Astrocyte (in vitro differentiated cells and primary cell): ENCODE measurements around the gene IMMP2L. TPM values are rescaled to one million over a fixed set of nuclear protein-coding genes. Genes with fewer than 3 reads are reported as not detected.

Experiments used
- DNase-seq: peaks from one replicate; pipeline ENCODE4 v3.0.0-alpha.2; 2010; ENCODE audit warnings: low read depth
- FAIRE-seq: peaks from 2 replicates; lab custom pipeline; 2011; peaks lifted over from hg19 to GRCh38; lab: Jason Lieb, UNC
- H2AFZ ChIP-seq: 2 replicates; pipeline ENCODE4 v1.6.0; 2012; ENCODE audit warnings: low read depth, low read length, inconsistent platforms
- H3K27ac ChIP-seq: 2 replicates; pipeline ENCODE4 v1.5.1; 2011; ENCODE audit warnings: low read depth, low read length, inconsistent platforms
- H3K27me3 ChIP-seq: 2 replicates; pipeline ENCODE4 v1.6.0; 2011; ENCODE audit warnings: low read length, inconsistent platforms; ENCODE audit not compliant: insufficient read depth
- H3K36me3 ChIP-seq: 2 replicates; pipeline ENCODE4 v1.5.1; 2011; ENCODE audit warnings: low read length, inconsistent platforms; ENCODE audit not compliant: insufficient read depth
- H3K4me1 ChIP-seq: 2 replicates; pipeline ENCODE4 v1.5.1; 2011; ENCODE audit warnings: low read length, inconsistent platforms; ENCODE audit not compliant: insufficient read depth
- H3K4me2 ChIP-seq: 2 replicates; pipeline ENCODE4 v1.6.0; 2012; ENCODE audit warnings: low read length, inconsistent platforms
- H3K4me3 ChIP-seq: 2 replicates; pipeline ENCODE4 v1.5.1; 2011; ENCODE audit warnings: low read depth, mild to moderate bottlenecking, low read length, inconsistent platforms; ENCODE audit not compliant: insufficient read depth
- H3K79me2 ChIP-seq: 2 replicates; pipeline ENCODE4 v1.6.0; 2012; ENCODE audit warnings: mild to moderate bottlenecking, low read length, inconsistent platforms; ENCODE audit not compliant: insufficient read depth
- H3K9ac ChIP-seq: 2 replicates; pipeline ENCODE4 v1.6.0; 2012; ENCODE audit warnings: mild to moderate bottlenecking, low read length, inconsistent platforms
- H3K9me3 ChIP-seq: 2 replicates; pipeline ENCODE4 v1.5.1; 2012; ENCODE audit warnings: low read depth, mild to moderate bottlenecking, low read length, inconsistent platforms; ENCODE audit not compliant: insufficient read depth
- H4K20me1 ChIP-seq: 2 replicates; pipeline ENCODE4 v1.6.0; 2012; ENCODE audit warnings: low read length, inconsistent platforms; ENCODE audit not compliant: insufficient read depth
- H3K27ac Mint-ChIP-seq: one replicate; pipeline ENCODE4 v1.8.0; 2021; ENCODE audit warnings: mild to moderate bottlenecking, mixed read lengths; ENCODE audit not compliant: unreplicated experiment
- H3K27me3 Mint-ChIP-seq: one replicate; pipeline ENCODE4 v1.8.0; 2021; ENCODE audit warnings: low read depth, mixed read lengths; ENCODE audit not compliant: unreplicated experiment
- H3K36me3 Mint-ChIP-seq: one replicate; pipeline ENCODE4 v1.8.0; 2021; ENCODE audit warnings: low read depth, mixed read lengths; ENCODE audit not compliant: unreplicated experiment
- H3K4me1 Mint-ChIP-seq: one replicate; pipeline ENCODE4 v1.8.0; 2021; ENCODE audit warnings: low read depth, mixed read lengths; ENCODE audit not compliant: unreplicated experiment
- H3K4me3 Mint-ChIP-seq: one replicate; pipeline ENCODE4 v1.8.0; 2021; ENCODE audit warnings: mild to moderate bottlenecking, moderate library complexity, mixed read lengths; ENCODE audit not compliant: unreplicated experiment
- H3K9me3 Mint-ChIP-seq: one replicate; pipeline ENCODE4 v1.8.0; 2021; ENCODE audit warnings: mild to moderate bottlenecking, mixed read lengths; ENCODE audit not compliant: unreplicated experiment
- EZH2 ChIP-seq: IDR thresholded peaks from 2 replicates; pipeline ENCODE4 v1.6.1; 2012; ENCODE audit warnings: mild to moderate bottlenecking, low read length, inconsistent platforms; ENCODE audit not compliant: insufficient read depth
- total RNA-seq: library from RNA; stranded (reverse); gene quantifications from 2 replicates; pipeline ENCODE4 v1.2.1, GENCODE V29; 2021
- TF ChIP-seq, protein P1 (sequence below): IDR thresholded peaks from 2 replicates; pipeline ENCODE4 v1.5.1; 2011; ENCODE audit warnings: low read depth, mild to moderate bottlenecking, inconsistent platforms, low read length, moderate library complexity; ENCODE audit not compliant: insufficient read depth

IMMP2L gene
- total RNA-seq, 1 donor from 2014 or later = 13.8 TPM

DNA sequence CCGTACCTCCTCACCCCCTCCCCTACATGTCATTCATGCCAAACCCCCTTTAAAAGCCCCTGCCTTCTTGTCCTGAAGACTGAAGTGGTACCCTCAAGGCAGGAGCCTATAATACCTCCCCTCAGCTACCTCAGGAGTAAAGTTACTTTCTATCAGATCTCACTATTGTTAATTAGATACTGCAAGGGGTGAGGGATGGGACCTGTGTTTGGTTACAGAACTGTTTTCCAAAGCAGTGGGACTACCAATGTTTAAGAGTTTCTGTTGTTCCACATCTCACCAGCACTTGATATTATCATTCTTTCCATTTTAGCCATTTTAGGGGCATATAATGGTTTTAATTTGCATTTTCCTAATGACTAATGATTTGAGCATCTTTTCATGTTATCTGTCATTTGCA is 668.2 kb downstream of the IMMP2L start:
- Mint-ChIP-seq H3K27ac (no peak overlapping the region), H3K4me3 (no peak overlapping the region), H3K36me3 (no peaks in the 10 kb centered on the region), H3K4me1 (no peaks in the 10 kb centered on the region), H3K27me3 (no peaks in the 10 kb centered on the region), H3K9me3 (peaks cover 1% of the 10 kb centered on the region)
- Histone ChIP-seq H4K20me1 (no peaks in the 10 kb centered on the region), H3K27me3 (no peaks in the 10 kb centered on the region), H3K9me3 (no peaks in the 10 kb centered on the region), H3K9ac (no peak overlapping the region), H3K36me3 (no peaks in the 10 kb centered on the region), H3K79me2 (no peaks in the 10 kb centered on the region), H3K27ac (no peak overlapping the region), H2AFZ (no peak overlapping the region), H3K4me3 (no peak overlapping the region), H3K4me1 (no peaks in the 10 kb centered on the region), H3K4me2 (no peak overlapping the region)
- DNase-seq = no peak
- TF ChIP-seq EZH2 = no peak
- TF ChIP-seq, protein P1, sequence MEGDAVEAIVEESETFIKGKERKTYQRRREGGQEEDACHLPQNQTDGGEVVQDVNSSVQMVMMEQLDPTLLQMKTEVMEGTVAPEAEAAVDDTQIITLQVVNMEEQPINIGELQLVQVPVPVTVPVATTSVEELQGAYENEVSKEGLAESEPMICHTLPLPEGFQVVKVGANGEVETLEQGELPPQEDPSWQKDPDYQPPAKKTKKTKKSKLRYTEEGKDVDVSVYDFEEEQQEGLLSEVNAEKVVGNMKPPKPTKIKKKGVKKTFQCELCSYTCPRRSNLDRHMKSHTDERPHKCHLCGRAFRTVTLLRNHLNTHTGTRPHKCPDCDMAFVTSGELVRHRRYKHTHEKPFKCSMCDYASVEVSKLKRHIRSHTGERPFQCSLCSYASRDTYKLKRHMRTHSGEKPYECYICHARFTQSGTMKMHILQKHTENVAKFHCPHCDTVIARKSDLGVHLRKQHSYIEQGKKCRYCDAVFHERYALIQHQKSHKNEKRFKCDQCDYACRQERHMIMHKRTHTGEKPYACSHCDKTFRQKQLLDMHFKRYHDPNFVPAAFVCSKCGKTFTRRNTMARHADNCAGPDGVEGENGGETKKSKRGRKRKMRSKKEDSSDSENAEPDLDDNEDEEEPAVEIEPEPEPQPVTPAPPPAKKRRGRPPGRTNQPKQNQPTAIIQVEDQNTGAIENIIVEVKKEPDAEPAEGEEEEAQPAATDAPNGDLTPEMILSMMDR = no peak
- FAIRE-seq = no peak

DNA sequence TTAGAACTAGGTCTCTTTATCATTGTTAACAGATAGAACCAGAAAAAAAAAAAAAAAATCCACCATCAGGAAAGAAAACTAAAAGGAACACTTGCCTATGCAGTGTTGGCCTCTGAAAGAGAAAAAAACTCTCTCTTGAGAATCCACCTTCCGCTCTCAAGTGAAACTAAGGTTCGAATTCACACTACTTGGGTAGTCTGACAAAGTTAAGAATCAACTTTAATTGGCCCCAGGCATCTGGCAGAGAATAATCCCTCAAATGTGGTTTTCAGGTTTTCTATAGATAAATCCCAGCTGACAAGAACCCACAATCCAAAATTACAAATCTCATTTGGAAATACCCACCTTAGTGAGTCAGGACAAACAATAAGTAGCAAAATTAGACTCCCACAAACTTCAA is 671.1 kb downstream of the IMMP2L start:
- Histone ChIP-seq H3K79me2 (no peaks in the 10 kb centered on the region), H4K20me1 (no peaks in the 10 kb centered on the region), H3K4me3 (no peak overlapping the region), H2AFZ (no peak overlapping the region), H3K9ac (no peak overlapping the region), H3K4me1 (no peaks in the 10 kb centered on the region), H3K27me3 (no peaks in the 10 kb centered on the region), H3K36me3 (no peaks in the 10 kb centered on the region), H3K9me3 (no peaks in the 10 kb centered on the region), H3K4me2 (no peak overlapping the region), H3K27ac (no peak overlapping the region)
- no peak overlapping the region for H3K27ac Mint-ChIP-seq
- DNase-seq (no peak), FAIRE-seq (no peak)
- no peaks in the 10 kb centered on the region for H3K27me3 Mint-ChIP-seq
- no peaks in the 10 kb centered on the region for H3K36me3 Mint-ChIP-seq
- no peak overlapping the region for H3K4me3 Mint-ChIP-seq
- H3K4me1 Mint-ChIP-seq = no peaks in the 10 kb centered on the region
- no peaks in the 10 kb centered on the region for H3K9me3 Mint-ChIP-seq
- TF ChIP-seq, protein P1 = no peak
- TF ChIP-seq EZH2 = no peak

DNA sequence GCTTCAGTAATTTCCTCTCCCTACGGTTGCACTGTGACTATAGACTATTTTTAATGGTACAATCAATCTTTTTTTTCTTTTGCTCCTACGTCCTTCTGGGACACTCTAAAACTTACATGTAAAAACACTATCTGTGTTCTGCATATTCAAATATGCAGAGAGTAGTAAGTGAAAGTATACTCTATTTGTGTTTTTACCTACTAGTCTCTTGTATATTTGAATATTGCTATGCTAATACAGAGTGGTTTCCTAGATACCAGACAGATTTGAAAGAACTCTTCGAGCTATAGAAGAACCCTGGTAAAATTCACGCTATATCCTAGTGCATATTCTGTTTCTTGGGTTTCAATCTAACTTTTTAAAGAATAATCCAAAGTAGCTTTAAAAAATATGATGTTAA is 672.2 kb downstream of the IMMP2L start:
- FAIRE-seq (no peak), DNase-seq (no peak)
- Histone ChIP-seq H3K4me1 (no peaks in the 10 kb centered on the region), H3K4me3 (no peak overlapping the region), H3K27me3 (no peaks in the 10 kb centered on the region), H4K20me1 (no peaks in the 10 kb centered on the region), H3K9me3 (no peaks in the 10 kb centered on the region), H3K79me2 (no peaks in the 10 kb centered on the region), H3K27ac (no peak overlapping the region), H3K9ac (no peak overlapping the region), H2AFZ (no peak overlapping the region), H3K36me3 (no peaks in the 10 kb centered on the region), H3K4me2 (no peak overlapping the region)
- Mint-ChIP-seq H3K4me1 (no peaks in the 10 kb centered on the region), H3K27ac (no peak overlapping the region), H3K27me3 (no peaks in the 10 kb centered on the region), H3K9me3 (no peaks in the 10 kb centered on the region), H3K4me3 (no peak overlapping the region), H3K36me3 (no peaks in the 10 kb centered on the region)
- TF ChIP-seq EZH2 = no peak
